Sigmoid colon (tissue), 7 donors: ENCODE data around the gene NEK6. TPM values are rescaled to one million over a fixed set of nuclear protein-coding genes. Genes with fewer than 3 reads are reported as not detected.

ENCODE experiments used
- DNase-seq: peaks from one replicate; pipeline ENCODE4 v3.0.0-alpha.2; 2019
- H3K27ac ChIP-seq, 4 donors: fragments of 200-600 bp; sonication (generic); one replicate each; pipeline ENCODE4 v1.5.1; 2016 to 2019; ENCODE audit warnings: mild to moderate bottlenecking in 1 of 4
- H3K27me3 ChIP-seq, 3 donors: fragments of 200-600 bp; sonication (generic); one replicate each; pipeline ENCODE4 v1.5.1; 2019; ENCODE audit warnings: mild to moderate bottlenecking in 1 of 3
- H3K36me3 ChIP-seq, 4 donors: fragments of 200-600 bp; sonication (generic); one replicate each; pipeline ENCODE4 v1.5.1; 2016 to 2019
- H3K4me1 ChIP-seq, 4 donors: fragments of 200-600 bp; sonication (generic); one replicate each; pipeline ENCODE4 v1.5.1; 2017 to 2019
- H3K4me3 ChIP-seq, 4 donors: fragments of 200-600 bp; sonication (generic); one replicate each; pipeline ENCODE4 v1.5.1; 2017 to 2019; ENCODE audit warnings: mild to moderate bottlenecking in 2 of 4, moderate library complexity in 1 of 4
- H3K9me3 ChIP-seq, 4 donors: fragments of 200-600 bp in 3 of 4; sonication (generic) in 3 of 4; one replicate each; pipeline versions ENCODE4 v1.5.1 to v1.6.1; 2013 to 2019
- CTCF ChIP-seq, 4 experiments: fragments of 450-650 bp in 3 of 4; fragments of 200-600 bp in 1 of 4; IDR thresholded peaks; one replicate each; pipeline ENCODE4 v1.5.1; 2016 to 2019; ENCODE audit warnings: antibody characterized with exemption in 4 of 4, mild to moderate bottlenecking in 3 of 4, moderate library complexity in 2 of 4
- EP300 ChIP-seq, 4 donors: sonication (generic); formaldehyde crosslinking; IDR thresholded peaks; one replicate each; pipeline ENCODE4 v1.6.1; 2017; ENCODE audit warnings: antibody characterized with exemption in 4 of 4
- POLR2A ChIP-seq, 2 donors: fragments of 450-650 bp; IDR thresholded peaks; one replicate each; pipeline ENCODE4 v1.6.1; 2016; ENCODE audit warnings: antibody characterized with exemption in 2 of 2, mild to moderate bottlenecking in 2 of 2, moderate library complexity in 2 of 2
- POLR2AphosphoS5 ChIP-seq, 4 donors: sonication (generic); formaldehyde crosslinking; IDR thresholded peaks; one replicate each; pipeline ENCODE4 v1.6.1; 2017; ENCODE audit warnings: antibody characterized with exemption in 4 of 4
- WGBS, 2 donors: extraction: QIAGEN DNeasy Blood & Tissue Kit; methylation state at CpG; one replicate each; pipeline ENCODE4 v1.1.7; 2013; 5-methylcytosine and 5-hydroxymethylcytosine counted together
- intact Hi-C: fragments of 100-400 bp; cut with DNase I; formaldehyde crosslinking; loops from one replicate; pipeline ENCODE4 v1.15.1; 2023
- polyA plus RNA-seq, 3 donors: library from polyadenylated mRNA; stranded (reverse); fragments of 200-250 nt; gene quantifications; one replicate each; pipeline ENCODE4 v1.2.3, GENCODE V29; 2013
- total RNA-seq, 4 donors: library from RNA; depleted of rRNA; stranded (reverse); fragments of >200 nt; gene quantifications; one replicate each; pipeline ENCODE4 v1.1.0, GENCODE V29; 2016
- donor health status: healthy with polysubstance abuse.
- donor health status: Bipolar disorder and iron deficiency.
- donor health status: healthy.

NEK6 gene
- total and polyA plus RNA-seq, 7 donors, result 8.2 to 36.2 (median 18.7) TPM

- TF ChIP-seq POLR2A (IDR thresholded peaks at IDR 0.05), result no peak
- TF ChIP-seq POLR2AphosphoS5 (IDR thresholded peaks at IDR 0.05), result no peak
- TF ChIP-seq CTCF (IDR thresholded peaks at IDR 0.05), result no peak
- Histone ChIP-seq H3K27me3 (no peaks in the 10 kb centered on the region), H3K4me1 (peaks cover 0 to 41% (median 31%) of the 10 kb centered on the region in 4 donors), H3K9me3 (no peaks in the 10 kb centered on the region), H3K36me3 (no peaks in the 10 kb centered on the region), H3K4me3 (no peak overlapping the region), H3K27ac (peak overlapping the region in 2 of 4 donors; percentile 13 to 62)
- DNase-seq, result peak; percentile 58
- WGBS, 2 donors, result 38 to 62% methylated on average over 11 of the region's 11 CpGs
- intact Hi-C loops, result loop anchor here (2.0 kb wide), 1 partner anchor 64 kb away; no protein-coding TSS in a partner anchor
These were observed 1.2 kb upstream of the NEK6 start for GRCh38 chr9:124256517-124257069.

- intact Hi-C loops, result loop anchor here (2.0 kb wide), 1 partner anchor 64 kb away; no protein-coding TSS in a partner anchor
- Histone ChIP-seq H3K27ac (peak overlapping the region; percentile 49 to 89 (median 70)), H3K36me3 (no peaks in the 10 kb centered on the region), H3K4me3 (peak overlapping the region; percentile 16 to 81 (median 78)), H3K27me3 (no peaks in the 10 kb centered on the region), H3K9me3 (no peaks in the 10 kb centered on the region), H3K4me1 (peaks cover 0 to 48% (median 38%) of the 10 kb centered on the region in 4 donors)
- WGBS, 2 donors, result 30 to 33% methylated on average over 31 of the region's 31 CpGs
- peak; percentile 62 for DNase-seq
- TF ChIP-seq POLR2A (IDR thresholded peaks at IDR 0.05) (no peak), CTCF (IDR thresholded peaks at IDR 0.05) (no peak), EP300 (IDR thresholded peaks at IDR 0.05) (no peak), POLR2AphosphoS5 (IDR thresholded peaks at IDR 0.05) (no peak)
These were observed 492 bp upstream of the NEK6 start for GRCh38 chr9:124257070-124257843.

- TF ChIP-seq POLR2AphosphoS5 (IDR thresholded peaks at IDR 0.05), result no peak
- TF ChIP-seq CTCF (IDR thresholded peaks at IDR 0.05), result no peak
- no peak for TF ChIP-seq EP300 (IDR thresholded peaks at IDR 0.05)
- TF ChIP-seq POLR2A (IDR thresholded peaks at IDR 0.05), result no peak
- H3K9me3 ChIP-seq, result no peaks in the 10 kb centered on the region
- peak overlapping the region; percentile 56 to 81 (median 78) for H3K4me3 ChIP-seq
- no peak for DNase-seq
- 4 to 10% methylated on average over 17 of the region's 17 CpGs for WGBS, 2 donors
- H3K4me1 ChIP-seq, result peaks cover 0 to 62% (median 46%) of the 10 kb centered on the region in 4 donors
- H3K27ac ChIP-seq, result peak overlapping the region; percentile 78 to 96 (median 89)
- intact Hi-C loops, result no loop called here
- no peaks in the 10 kb centered on the region for H3K36me3 ChIP-seq
- no peaks in the 10 kb centered on the region for H3K27me3 ChIP-seq
These were observed 933 bp downstream of the NEK6 start for GRCh38 chr9:124258607-124259157.

- intact Hi-C loops, result no loop called here
- WGBS, 2 donors, result 5 to 20% methylated on average over 19 of the region's 19 CpGs
- H3K27me3 ChIP-seq, result no peaks in the 10 kb centered on the region
- no peaks in the 10 kb centered on the region for H3K36me3 ChIP-seq
- no peaks in the 10 kb centered on the region for H3K9me3 ChIP-seq
- DNase-seq, result peak; percentile 91
- H3K4me1 ChIP-seq, result peaks cover 0 to 68% (median 50%) of the 10 kb centered on the region in 4 donors
- TF ChIP-seq EP300 (IDR thresholded peaks at IDR 0.05) (peak in 2 of 4 donors; percentile 43 to 66), POLR2A (IDR thresholded peaks at IDR 0.05) (no peak), POLR2AphosphoS5 (IDR thresholded peaks at IDR 0.05) (peak in 3 of 4 donors; percentile 55 to 75 (median 71)), CTCF (IDR thresholded peaks at IDR 0.05) (no peak)
- peak overlapping the region; percentile 78 to 96 (median 89) for H3K27ac ChIP-seq
- peak overlapping the region; percentile 56 to 81 (median 78) for H3K4me3 ChIP-seq
These were observed 1.5 kb downstream of the NEK6 start for GRCh38 chr9:124259158-124259808.
